ENCODE results near the gene MBNL1.

MBNL1 gene

GRCh38 chr3:152505926-152506325 lies 237.2 kb downstream of the MBNL1 start:
- peak overlapping the region; percentile 62 for H3K27ac Mint-ChIP-seq
- DNase-seq (peak; percentile 29), ATAC-seq (peak; percentile 98)
- peaks cover 15% of the 10 kb centered on the region for H3K4me1 Mint-ChIP-seq
- H3K4me3 Mint-ChIP-seq, result no peak overlapping the region
- peaks cover 4% of the 10 kb centered on the region for H3K36me3 Mint-ChIP-seq (ENCODE audit: low read depth)
- peaks cover 2% of the 10 kb centered on the region for H3K27me3 Mint-ChIP-seq
- peaks cover 11% of the 10 kb centered on the region for H3K9me3 Mint-ChIP-seq

GRCh38 chr3:152508705-152509104 lies 240.0 kb downstream of the MBNL1 start:
- Mint-ChIP-seq H3K36me3 (ENCODE audit: low read depth) (no peaks in the 10 kb centered on the region), H3K4me1 (peaks cover 15% of the 10 kb centered on the region), H3K9me3 (no peaks in the 10 kb centered on the region), H3K27me3 (peaks cover 4% of the 10 kb centered on the region), H3K4me3 (no peak overlapping the region), H3K27ac (no peak overlapping the region)
- DNase-seq (no peak), ATAC-seq (no peak)

DNA sequence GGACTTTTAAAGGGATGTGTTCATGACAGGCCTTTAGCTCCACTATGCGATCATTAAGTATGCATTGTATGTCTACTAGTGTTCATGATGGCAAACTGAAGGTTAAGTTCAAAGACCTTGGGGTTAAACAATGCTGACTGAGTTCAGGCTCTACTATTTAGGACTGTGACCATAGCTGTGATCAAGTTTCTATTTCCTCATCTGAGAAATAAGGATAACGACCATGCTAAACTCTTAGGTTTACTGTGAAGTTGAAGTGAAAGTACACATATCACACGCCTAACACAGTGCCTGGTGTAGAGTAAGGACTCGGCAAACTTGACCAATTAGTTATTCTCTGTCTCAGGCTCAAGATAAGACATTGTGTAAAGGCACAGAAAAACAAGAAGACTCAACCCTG lies 243.2 kb downstream of the MBNL1 start:
- peak; percentile 46 for ATAC-seq
- Mint-ChIP-seq H3K36me3 (ENCODE audit: low read depth) (no peaks in the 10 kb centered on the region), H3K4me3 (no peak overlapping the region), H3K9me3 (no peaks in the 10 kb centered on the region), H3K4me1 (peaks cover 3% of the 10 kb centered on the region), H3K27me3 (peaks cover 4% of the 10 kb centered on the region), H3K27ac (no peak overlapping the region)
- no peak for DNase-seq

- no peaks in the 10 kb centered on the region for H3K9me3 Mint-ChIP-seq
- ATAC-seq (no peak), DNase-seq (no peak)
- no peaks in the 10 kb centered on the region for H3K36me3 Mint-ChIP-seq (ENCODE audit: low read depth)
- H3K27ac Mint-ChIP-seq, result no peak overlapping the region
- H3K4me1 Mint-ChIP-seq, result peaks cover 2% of the 10 kb centered on the region
- peaks cover 4% of the 10 kb centered on the region for H3K27me3 Mint-ChIP-seq
- no peak overlapping the region for H3K4me3 Mint-ChIP-seq
Observed at GRCh38 chr3:152513301-152513960, 244.7 kb downstream of the MBNL1 start.

Measured in activated naive CD8-positive, alpha-beta T cell treated with anti-CD3 and anti-CD28 coated beads, Interleukin-2, amount 50 U/mL, for 24 hours (primary cell).